Esophagus squamous epithelium (tissue), 5 donors: ENCODE results near the gene HEPH. TPM values are rescaled to one million over a fixed set of nuclear protein-coding genes. Genes with fewer than 3 reads are reported as not detected.
"Not testable (repeated sequence)": the region's sequence is repeated elsewhere in the genome, so short reads cannot be mapped to it uniquely, and the experiment has no call there.

Experiments used
- DNase-seq: peaks from one replicate; lab custom pipeline; 2025; lab: John Stamatoyannopoulos, UW
- H3K27ac ChIP-seq, 4 donors: fragments of 200-600 bp; sonication (generic); one replicate each; pipeline ENCODE4 v1.5.1; 2016 to 2019; ENCODE audit warnings: mild to moderate bottlenecking in 1 of 4
- H3K27me3 ChIP-seq, 4 donors: fragments of 200-600 bp; sonication (generic); 1 replicate in 3 of 4; 2 replicates in 1 of 4; pipeline versions ENCODE4 v1.5.1 to v1.6.0; 2017 to 2021; ENCODE audit warnings: antibody characterized with exemption in 1 of 4
- H3K36me3 ChIP-seq, 3 donors: fragments of 200-600 bp; sonication (generic); one replicate each; pipeline ENCODE4 v1.5.1; 2016 to 2019
- H3K4me1 ChIP-seq, 3 donors: fragments of 200-600 bp; sonication (generic); one replicate each; pipeline ENCODE4 v1.5.1; 2017 to 2019
- H3K4me3 ChIP-seq, 4 donors: fragments of 200-600 bp; sonication (generic); 1 replicate in 3 of 4; 2 replicates in 1 of 4; pipeline ENCODE4 v1.5.1; 2016 to 2019; ENCODE audit warnings: mild to moderate bottlenecking in 2 of 4, moderate library complexity in 1 of 4
- H3K9me3 ChIP-seq, 3 donors: fragments of 200-600 bp; sonication (generic); one replicate each; pipeline ENCODE4 v1.5.1; 2016 to 2019
- POLR2A ChIP-seq, 4 donors: fragments of 450-650 bp; IDR thresholded peaks; one replicate each; pipeline ENCODE4 v1.6.1; 2017; ENCODE audit warnings: antibody characterized with exemption in 4 of 4, mild to moderate bottlenecking in 4 of 4, moderate library complexity in 3 of 4
- WGBS, 2 donors: methylation state at CpG; one replicate each; pipeline ENCODE4 v1.1.5; 2018; 5-methylcytosine and 5-hydroxymethylcytosine counted together
- intact Hi-C: fragments of 100-400 bp; cut with DNase I; formaldehyde crosslinking; loops from one replicate; pipeline ENCODE4 v1.15.0; 2022
- total RNA-seq, 4 donors: library from RNA; depleted of rRNA; stranded (reverse); fragments of >200 nt; gene quantifications; one replicate each; pipeline ENCODE4 v1.1.0, GENCODE V29; 2016
- TF ChIP-seq, protein P1 (sequence below), 6 experiments: fragments of 450-650 bp in 4 of 6; fragments of 200-600 bp in 2 of 6; sonication (generic) in 2 of 6; IDR thresholded peaks; one replicate each; pipeline ENCODE4 v1.5.1; 2016 to 2019; ENCODE audit warnings: antibody characterized with exemption in 6 of 6, mild to moderate bottlenecking in 4 of 6, moderate library complexity in 4 of 6
- donor health status: DM: yes; HTN: yes; CAD: no.

The HEPH gene
- total RNA-seq, 4 donors from 2014 or later, result 0.76 to 11.1 (median 1.7) TPM

DNA sequence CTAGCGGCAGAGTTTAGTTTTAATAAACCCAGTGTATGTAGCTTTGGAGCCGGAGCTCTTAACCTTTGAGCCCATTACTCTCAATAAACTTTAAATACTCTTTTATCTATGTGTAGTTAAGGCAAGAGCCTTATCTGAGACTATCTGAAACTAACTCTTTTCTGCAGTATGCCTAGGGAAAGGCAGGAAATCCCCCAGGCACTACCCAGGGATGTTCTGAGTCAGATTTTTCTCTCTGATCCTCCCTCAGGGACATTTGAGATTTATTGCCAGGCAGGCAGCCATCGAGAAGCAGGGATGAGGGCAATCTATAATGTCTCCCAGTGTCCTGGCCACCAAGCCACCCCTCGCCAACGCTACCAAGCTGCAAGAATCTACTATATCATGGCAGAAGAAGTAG, 39.1 kb downstream of the HEPH start:
- Histone ChIP-seq H3K36me3 (no peaks in the 10 kb centered on the region), H3K27ac (no peak overlapping the region), H3K9me3 (no peaks in the 10 kb centered on the region), H3K4me1 (no peaks in the 10 kb centered on the region), H3K27me3 (no peaks in the 10 kb centered on the region), H3K4me3 (no peak overlapping the region)
- DNase-seq, result no peak
- no peak for TF ChIP-seq POLR2A (IDR thresholded peaks at IDR 0.05)
- 51 to 82% methylated on average over 2 to 4 of the region's 5 CpGs for WGBS, 2 donors
- intact Hi-C loops, result no loop called here

GRCh38 chrX:66221856-66222255, 57.8 kb downstream of the HEPH start:
- TF ChIP-seq POLR2A (IDR thresholded peaks at IDR 0.05), result no peak
- TF ChIP-seq, protein P1, sequence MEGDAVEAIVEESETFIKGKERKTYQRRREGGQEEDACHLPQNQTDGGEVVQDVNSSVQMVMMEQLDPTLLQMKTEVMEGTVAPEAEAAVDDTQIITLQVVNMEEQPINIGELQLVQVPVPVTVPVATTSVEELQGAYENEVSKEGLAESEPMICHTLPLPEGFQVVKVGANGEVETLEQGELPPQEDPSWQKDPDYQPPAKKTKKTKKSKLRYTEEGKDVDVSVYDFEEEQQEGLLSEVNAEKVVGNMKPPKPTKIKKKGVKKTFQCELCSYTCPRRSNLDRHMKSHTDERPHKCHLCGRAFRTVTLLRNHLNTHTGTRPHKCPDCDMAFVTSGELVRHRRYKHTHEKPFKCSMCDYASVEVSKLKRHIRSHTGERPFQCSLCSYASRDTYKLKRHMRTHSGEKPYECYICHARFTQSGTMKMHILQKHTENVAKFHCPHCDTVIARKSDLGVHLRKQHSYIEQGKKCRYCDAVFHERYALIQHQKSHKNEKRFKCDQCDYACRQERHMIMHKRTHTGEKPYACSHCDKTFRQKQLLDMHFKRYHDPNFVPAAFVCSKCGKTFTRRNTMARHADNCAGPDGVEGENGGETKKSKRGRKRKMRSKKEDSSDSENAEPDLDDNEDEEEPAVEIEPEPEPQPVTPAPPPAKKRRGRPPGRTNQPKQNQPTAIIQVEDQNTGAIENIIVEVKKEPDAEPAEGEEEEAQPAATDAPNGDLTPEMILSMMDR (IDR thresholded peaks at IDR 0.05), result no peak

GRCh38 chrX:66232296-66232695, 68.2 kb downstream of the HEPH start:
- Histone ChIP-seq H3K27me3 (no peaks in the 10 kb centered on the region), H3K4me3 (no peak overlapping the region), H3K27ac (no peak overlapping the region), H3K9me3 (peaks cover 0 to 9% (median 0%) of the 10 kb centered on the region in 3 donors), H3K4me1 (no peaks in the 10 kb centered on the region), H3K36me3 (no peaks in the 10 kb centered on the region)
- TF ChIP-seq, protein P1 (IDR thresholded peaks at IDR 0.05), result no peak
- TF ChIP-seq POLR2A (IDR thresholded peaks at IDR 0.05), result no peak
- 70 to 82% methylated on average over 2 of the region's 2 CpGs for WGBS, 2 donors
- intact Hi-C loops, result no loop called here
- DNase-seq, result no peak

More at GRCh38 chrX:66221856-66222255, 57.8 kb downstream of the HEPH start:
- Histone ChIP-seq H3K36me3 (no peaks in the 10 kb centered on the region), H3K4me3 (no peak overlapping the region), H3K4me1 (no peaks in the 10 kb centered on the region), H3K9me3 (no peaks in the 10 kb centered on the region), H3K27me3 (no peaks in the 10 kb centered on the region), H3K27ac (no peak overlapping the region)
- WGBS, 2 donors, result 89 to 100% methylated on average over 1 to 3 of the region's 3 CpGs
- no peak for DNase-seq
- intact Hi-C loops, result no loop called here

DNA sequence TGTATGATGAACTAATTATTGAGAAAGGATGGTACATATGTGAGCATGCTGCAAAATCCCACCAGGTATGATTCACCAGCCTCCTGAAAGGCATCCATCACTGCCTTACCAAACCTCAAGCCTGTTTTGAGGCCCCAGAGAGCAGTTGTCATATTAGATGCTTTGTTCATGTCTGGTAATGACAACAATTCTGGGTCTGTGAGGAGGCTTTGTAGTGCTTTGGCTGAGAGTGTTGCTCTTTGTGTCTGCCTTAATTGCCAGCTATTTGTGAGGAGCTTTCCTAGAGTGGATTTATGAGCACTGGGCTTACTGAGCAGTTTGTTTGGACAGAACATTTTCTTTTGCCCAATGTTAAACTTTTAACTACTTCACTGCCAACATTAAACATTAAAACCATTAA, 69.2 kb downstream of the HEPH start:
- intact Hi-C loops, result no loop called here

GRCh38 chrX:66233904-66234303, 69.9 kb downstream of the HEPH start:
- H3K4me3 ChIP-seq, H3K27ac ChIP-seq, H3K9me3 ChIP-seq, H3K4me1 ChIP-seq, H3K36me3 ChIP-seq, H3K27me3 ChIP-seq, DNase-seq, intact Hi-C loops: not testable (repeated sequence)
- 75 to 86% methylated on average over 1 of the region's 1 CpG for WGBS, 2 donors

More for the DNA sequence above, 69.2 kb downstream of the HEPH start:
- no peak for TF ChIP-seq POLR2A (IDR thresholded peaks at IDR 0.05)
- TF ChIP-seq, protein P1 (IDR thresholded peaks at IDR 0.05), result no peak
- no peak overlapping the region for H3K4me3 ChIP-seq
- H3K27me3 ChIP-seq, result no peaks in the 10 kb centered on the region
- no peaks in the 10 kb centered on the region for H3K4me1 ChIP-seq
- H3K9me3 ChIP-seq, result peaks cover 0 to 9% (median 0%) of the 10 kb centered on the region in 3 donors
- H3K36me3 ChIP-seq, result no peaks in the 10 kb centered on the region
- no peak overlapping the region for H3K27ac ChIP-seq
- DNase-seq, result no peak

- 74 to 79% methylated on average over 1 of the region's 1 CpG for whole genome bisulfite sequencing, 2 donors
- intact Hi-C loops, result no loop called here
- Histone ChIP-seq H3K9me3 (no peaks in the 10 kb centered on the region), H3K36me3 (no peaks in the 10 kb centered on the region), H3K27me3 (no peaks in the 10 kb centered on the region), H3K4me1 (no peaks in the 10 kb centered on the region), H3K27ac (no peak overlapping the region), H3K4me3 (no peak overlapping the region)
- TF ChIP-seq, protein P1 (IDR thresholded peaks at IDR 0.05), result no peak
- no peak for TF ChIP-seq POLR2A (IDR thresholded peaks at IDR 0.05)
- DNase-seq, result no peak
These were observed 91.4 kb downstream of the HEPH start for GRCh38 chrX:66255359-66255967.
